OCI-LY1 (cell line): ENCODE measurements around the gene MBD2.

Experiments used
- CTCF ChIP-seq: fragments of 200-600 bp; sonication (generic), shearing (Covaris generic); IDR thresholded peaks from 2 replicates; pipeline ENCODE4 v1.5.1; 2017; ENCODE audit warnings: mild to moderate bottlenecking, antibody characterized with exemption, low read length, moderate library complexity, mixed read lengths
- EZH2 ChIP-seq: fragments of 200-600 bp; sonication (generic), shearing (Covaris generic); IDR thresholded peaks from 2 replicates; pipeline ENCODE4 v1.8.0; 2017; ENCODE audit warnings: borderline replicate concordance, mixed run types, mild to moderate bottlenecking, antibody characterized with exemption, low read length, moderate library complexity, mixed read lengths

GRCh38 chr18:54260396-54261072 lies 36.1 kb upstream of the MBD2 start:
- no peak for TF ChIP-seq CTCF
- no peak for TF ChIP-seq EZH2
